ENCODE results near the gene GLRX3.
"Not testable (repeated sequence)": the region's sequence is repeated elsewhere in the genome, so short reads cannot be mapped to it uniquely, and the experiment has no call there.

- TF ChIP-seq POLR2A, CTCF (IDR thresholded peaks at IDR 0.05): not testable (repeated sequence)
These were observed 28.0 kb upstream of the GLRX3 start for GRCh38 chr10:130108146-130108545.

Measured in vagina (tissue), 2 donors.